K562 (cell line): Measurements from ENCODE around the gene RUNDC1. TPM values are rescaled to one million over a fixed set of nuclear protein-coding genes. Genes with fewer than 3 reads are reported as not detected.

Experiments used
- ATAC-seq: fragments of 200-7000 bp; cut with Tn5 transposase; 3 replicates; pipeline ENCODE4 v1.9.1; 2020; ENCODE audit warnings: moderate library complexity
- BruUV-seq: library from RNA; stranded (reverse); fragments of 400-500 nt; replicated peaks from 2 replicates; lab custom pipeline; 2021; lab: Mats Ljungman, UMichigan
- CTCF ChIA-PET: fragments of 300-600 bp; formaldehyde crosslinking; extraction: SDS; loops from one replicate; lab custom pipeline; 2021; ENCODE audit warnings: low intra/inter-chr PET ratio; lab: Yijun Ruan, JAX
- POLR2A ChIA-PET: fragments of 300-600, 350-650 bp; sonication (Branson Sonifier 250); formaldehyde crosslinking; extraction: SDS; loops from one replicate; lab custom pipeline; 2021; ENCODE audit warnings: antibody characterized with exemption, inconsistent platforms; lab: Yijun Ruan, JAX
- DNase-seq, 4 experiments: peaks; one replicate each; pipeline versions ENCODE4 v3.0.0 to v3.0.0-alpha.2; 2011 to 2018; ENCODE audit warnings: low spot score in 3 of 4, mixed read lengths in 3 of 4; ENCODE audit errors: extremely low read depth in 1 of 4
- FAIRE-seq: peaks from 2 replicates; lab custom pipeline; 2011; peaks lifted over from hg19 to GRCh38; lab: Jason Lieb, UNC
- H2AFZ ChIP-seq: 2 replicates; pipeline ENCODE4 v1.6.0; 2011; ENCODE audit warnings: low read depth, low read length, control low read depth, inconsistent platforms
- H3K27ac ChIP-seq: fragments of 200-600 bp; 3 replicates; pipeline ENCODE4 v1.8.0; 2011; ENCODE audit warnings: low read depth, mild to moderate bottlenecking, control low read depth, inconsistent platforms, low read length, moderate library complexity, mixed read lengths; ENCODE audit errors: extremely low read depth
- H3K27me3 ChIP-seq, 2 experiments: fragments of 300-600 bp in 1 of 2; 2 replicates in 1 of 2; 3 replicates in 1 of 2; pipeline versions ENCODE4 v1.6.0 to v1.8.0; 2011; ENCODE audit warnings: inconsistent platforms in 2 of 2, low read length in 2 of 2, mild to moderate bottlenecking in 1 of 2, mixed read lengths in 1 of 2, moderate library complexity in 1 of 2; ENCODE audit not compliant: control insufficient read depth in 2 of 2, insufficient read depth in 2 of 2
- H3K36me3 ChIP-seq: fragments of 300-600 bp; 3 replicates; pipeline ENCODE4 v1.8.0; 2011; ENCODE audit warnings: mild to moderate bottlenecking, low read length, inconsistent platforms; ENCODE audit not compliant: control insufficient read depth, insufficient read depth
- H3K4me1 ChIP-seq, 2 experiments: fragments of 200-600 bp in 1 of 2; replicated peaks in 1 of 2; 2 replicates in 1 of 2; 3 replicates in 1 of 2; pipeline versions ENCODE4 v1.5.1 to v1.8.0; 2011; ENCODE audit warnings: inconsistent platforms in 2 of 2, low read length in 2 of 2, mild to moderate bottlenecking in 1 of 2, mixed read lengths in 1 of 2, moderate library complexity in 1 of 2; ENCODE audit not compliant: control insufficient read depth in 2 of 2, insufficient read depth in 2 of 2
- H3K4me2 ChIP-seq: 2 replicates; pipeline ENCODE4 v1.6.1; 2011; ENCODE audit warnings: low read length, control low read depth, inconsistent platforms, mixed read lengths; ENCODE audit not compliant: insufficient read depth
- H3K4me3 ChIP-seq: fragments of 200-600 bp; sonication (generic), shearing (Covaris generic); 2 replicates; pipeline ENCODE4 v1.5.1; 2016; ENCODE audit warnings: control low read depth, inconsistent platforms
- H3K79me2 ChIP-seq: fragments of 200-600 bp; 3 replicates; pipeline ENCODE4 v1.8.0; 2011; ENCODE audit warnings: low read length, inconsistent platforms; ENCODE audit not compliant: control insufficient read depth, insufficient read depth
- H3K9ac ChIP-seq, 2 experiments: 2 replicates each; pipeline versions ENCODE4 v1.6.0 to v1.6.1; 2011; ENCODE audit warnings: low read depth in 2 of 2, low read length in 2 of 2, control low read depth in 1 of 2, inconsistent platforms in 1 of 2, mild to moderate bottlenecking in 1 of 2, mixed read lengths in 1 of 2; ENCODE audit not compliant: insufficient read depth in 1 of 2
- H3K9me1 ChIP-seq: one replicate; pipeline ENCODE4 v1.6.0; 2011; ENCODE audit warnings: inconsistent platforms, mild to moderate bottlenecking, low read length, moderate library complexity; ENCODE audit not compliant: control insufficient read depth, insufficient read depth
- H3K9me3 ChIP-seq: replicated peaks from 2 replicates; pipeline ENCODE4 v1.5.1; 2011; ENCODE audit warnings: low read depth, low read length, inconsistent platforms; ENCODE audit not compliant: control insufficient read depth, insufficient read depth
- H4K20me1 ChIP-seq: replicated peaks from 2 replicates; pipeline ENCODE4 v1.6.1; 2011; ENCODE audit warnings: low read length, inconsistent platforms, mixed read lengths; ENCODE audit not compliant: control insufficient read depth, insufficient read depth
- CREB3 ChIP-seq: fragments of 450-650 bp; conservative IDR thresholded peaks from 2 replicates; pipeline ENCODE4 v1.6.1; 2016; ENCODE audit warnings: missing genetic modification characterization, low read depth, mild to moderate bottlenecking, missing compliant biosample characterization, moderate library complexity
- CREM ChIP-seq: IDR thresholded peaks from 2 replicates; pipeline ENCODE4 v1.6.1; 2014; ENCODE audit warnings: antibody characterized with exemption, low read depth
- ESRRB ChIP-seq: fragments of 250-450 bp; sonication (Bioruptor Pico); IDR thresholded peaks from 2 replicates; pipeline ENCODE4 v1.5.0; 2020; ENCODE audit warnings: mild to moderate bottlenecking, moderate library complexity, borderline replicate concordance
- ETV5 ChIP-seq: sonication (generic); formaldehyde crosslinking; IDR thresholded peaks from 2 replicates; pipeline ENCODE4 v1.4.0; 2020; ENCODE audit warnings: low read depth, mild to moderate bottlenecking, missing genetic modification reagents
- FOXP1 ChIP-seq: sonication (generic); formaldehyde crosslinking; IDR thresholded peaks from 2 replicates; pipeline ENCODE4 v1.8.0; 2022; ENCODE audit warnings: mild to moderate bottlenecking, missing genetic modification reagents
- KAT2B ChIP-seq: IDR thresholded peaks from one replicate; pipeline ENCODE4 v1.6.1; 2012; ENCODE audit warnings: low read depth, mild to moderate bottlenecking, control low read depth, inconsistent platforms, low read length, moderate library complexity
- KDM5B ChIP-seq: fragments of 200-600 bp; sonication (generic); IDR thresholded peaks from 2 replicates; pipeline ENCODE4 v1.6.1; 2012; ENCODE audit warnings: low read depth, mild to moderate bottlenecking, moderate library complexity, low read length, control low read depth, inconsistent platforms; ENCODE audit not compliant: insufficient replicate concordance
- MECOM ChIP-seq: fragments of 250-450 bp; sonication (Bioruptor Pico); IDR thresholded peaks from 2 replicates; pipeline ENCODE4 v1.8.0; 2022; ENCODE audit warnings: inconsistent platforms
- NFE2 ChIP-seq: IDR thresholded peaks from 2 replicates; pipeline ENCODE4 v1.6.1; 2014; ENCODE audit warnings: antibody characterized with exemption, low read depth
- RFX5 ChIP-seq: IDR thresholded peaks from 2 replicates; pipeline ENCODE4 v1.6.1; 2011; ENCODE audit warnings: low read depth, mild to moderate bottlenecking, improper control_type of control experiment, low read length
- TRIM28 ChIP-seq: fragments of 450-650 bp; IDR thresholded peaks from 2 replicates; pipeline ENCODE4 v1.6.1; 2017
- ZNF253 ChIP-seq: fragments of 250-450 bp; sonication (Bioruptor Pico); conservative IDR thresholded peaks from 2 replicates; pipeline ENCODE4 v1.6.1; 2021; ENCODE audit warnings: mild to moderate bottlenecking
- ZNF444 ChIP-seq: fragments of 250-450 bp; sonication (Bioruptor Pico); IDR thresholded peaks from 2 replicates; pipeline ENCODE4 v1.4.0; 2020; ENCODE audit warnings: mild to moderate bottlenecking, moderate library complexity
- ZNF507 ChIP-seq: conservative IDR thresholded peaks from 2 replicates; pipeline ENCODE4 v1.6.1; 2017; ENCODE audit warnings: missing genetic modification characterization, missing compliant biosample characterization
- ZNF551 ChIP-seq: fragments of 250-450 bp; sonication (Bioruptor Pico); IDR thresholded peaks from 2 replicates; pipeline ENCODE4 v1.5.0; 2021; ENCODE audit warnings: mild to moderate bottlenecking, moderate library complexity
- WGBS: fragments of 100-300 bp; shearing (Covaris generic); methylation state at CpG from one replicate; pipeline ENCODE4 v1.1.6; 2016; ENCODE audit warnings: low coverage, mixed read lengths; ENCODE audit not compliant: insufficient coverage; ENCODE audit errors: missing lambda C conversion rate; 5-methylcytosine and 5-hydroxymethylcytosine counted together
- in situ Hi-C: fragments of 300-500 bp; cut with MboI; formaldehyde crosslinking; loops from 4 replicates; pipeline ENCODE4 v1.15.0; 2018; ENCODE audit warnings: inconsistent platforms, mixed read lengths
- intact Hi-C: fragments of 100-400 bp; cut with micrococcal nuclease; formaldehyde crosslinking; loops from 2 replicates; pipeline ENCODE4 v1.14.2; 2022
- polyA plus RNA-seq, 8 experiments: library from polyadenylated mRNA; depleted of rRNA in 4 of 8; stranded (reverse) in 5 of 8; unstranded in 3 of 8; fragments of >200 nt; fragmentation: Nextera tagmentation in 2 of 8; fragmentation: Illumina TruSeq in 1 of 8; extraction: Ambion mirVana in 2 of 8; extraction: Trizol in 1 of 8; gene quantifications; 2 replicates each; pipeline versions ENCODE4 v1.2.1 to v1.2.3, GENCODE V29; 2011 to 2014; ENCODE audit warnings: inconsistent platforms in 1 of 8, missing spikeins in 1 of 8
- total RNA-seq, 7 experiments: library from RNA; depleted of rRNA in 6 of 7; stranded (reverse); fragments of >200 nt in 6 of 7; fragmentation: Illumina TruSeq in 2 of 7; extraction: Trizol in 2 of 7; gene quantifications; 2 replicates each; pipeline versions ENCODE4 v1.2.1 to v1.2.3, GENCODE V29; 2011 to 2021; ENCODE audit warnings: low replicate concordance in 1 of 7

Gene RUNDC1
- total and polyA plus RNA-seq, 9 of the 15 experiments (the other 6 are each of a cell fraction or from before 2014, with no cell fraction given): 3.4 to 12.6 (median 9.4) TPM

DNA sequence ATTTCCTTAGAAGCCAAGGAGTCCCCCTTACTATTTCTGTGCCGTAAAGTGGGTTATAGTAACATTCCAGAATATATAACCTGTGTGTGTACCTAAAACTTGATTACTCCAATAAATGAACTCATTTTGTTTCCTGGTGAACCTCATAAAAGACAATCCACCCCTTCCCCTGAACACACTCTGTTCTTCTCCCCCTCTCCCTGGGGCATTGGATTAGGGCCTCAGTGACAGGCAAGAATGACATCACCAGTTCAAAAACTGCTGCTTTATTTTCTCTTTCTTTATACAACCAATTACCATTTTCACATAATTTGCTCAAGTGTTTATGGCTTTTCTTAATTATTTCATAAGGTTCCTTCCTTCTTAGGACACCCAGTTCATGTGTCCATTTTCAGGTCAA is 33.6 kb upstream of the RUNDC1 start:
- no peak for ATAC-seq
- TF ChIP-seq ZNF444 (CRISPR knock-in tag) (no peak), ZNF507 (tag) (no peak), ZNF551 (CRISPR knock-in tag) (no peak), CREB3 (no peak), ZNF253 (no peak), KAT2B (no peak), ESRRB (CRISPR knock-in tag) (no peak), ETV5 (CRISPR knock-in tag) (no peak), TRIM28 (no peak), MECOM (CRISPR knock-in tag) (no peak), RFX5 (no peak), NFE2 (no peak), FOXP1 (CRISPR knock-in tag) (no peak), CREM (no peak), KDM5B (no peak)
- TF ChIP-seq, all 486 proteins: peak for 0
- BruUV-seq: no TSS peak
- peaks cover 34% of the 10 kb centered on the region; the same call in 2 of the 3 replicates for H3K36me3 ChIP-seq
- 100% methylated on average over 1 of the region's 1 CpG for WGBS
- no peaks in the 10 kb centered on the region for H3K79me2 ChIP-seq
- H3K27ac ChIP-seq: no peak overlapping the region
- intact Hi-C loops (no loop called here), in situ Hi-C loops (no loop called here)
- no peaks in the 10 kb centered on the region for H3K9me1 ChIP-seq
- H3K4me1 ChIP-seq: no peaks in the 10 kb centered on the region
- no peak for DNase-seq
- no peak overlapping the region for H3K4me2 ChIP-seq
- FAIRE-seq: no peak
- POLR2A ChIA-PET: interaction anchor here (1.5 kb wide), 1 partner anchor 9 kb away, joined by 4 read pairs; no protein-coding TSS in a partner anchor
- CTCF ChIA-PET: no interaction called here
- no peaks in the 10 kb centered on the region for H4K20me1 ChIP-seq
- H3K9me3 ChIP-seq: no peaks in the 10 kb centered on the region
- no peak overlapping the region for H3K4me3 ChIP-seq
- no peak overlapping the region for H2AFZ ChIP-seq
- H3K27me3 ChIP-seq: no peaks in the 10 kb centered on the region
- no peak overlapping the region for H3K9ac ChIP-seq
